Muscle layer of duodenum (tissue), 2 donors: ENCODE measurements around the gene AGBL4.
"Not testable (repeated sequence)": the region's sequence is repeated elsewhere in the genome, so short reads cannot be mapped to it uniquely, and the experiment has no call there.

Experiments used
- H3K27ac ChIP-seq: one replicate; pipeline ENCODE4 v1.7.0; 2013; ENCODE audit warnings: mild to moderate bottlenecking, low read length
- H3K27me3 ChIP-seq: one replicate; pipeline ENCODE4 v1.7.0; 2013; ENCODE audit warnings: low read depth, mild to moderate bottlenecking, control low read depth, low read length
- H3K36me3 ChIP-seq, 2 donors: one replicate each; pipeline ENCODE4 v1.7.0; 2013; ENCODE audit warnings: low read length in 2 of 2, control low read depth in 1 of 2, mild to moderate bottlenecking in 1 of 2; ENCODE audit not compliant: insufficient read depth in 2 of 2, control insufficient read depth in 1 of 2
- H3K4me1 ChIP-seq, 2 donors: one replicate each; pipeline ENCODE4 v1.7.0; 2013; ENCODE audit warnings: low read length in 2 of 2, mild to moderate bottlenecking in 2 of 2, control low read depth in 1 of 2, moderate library complexity in 1 of 2; ENCODE audit not compliant: insufficient read depth in 2 of 2, control insufficient read depth in 1 of 2
- H3K4me3 ChIP-seq, 2 donors: one replicate each; pipeline ENCODE4 v1.7.0; 2013; ENCODE audit warnings: low read length in 2 of 2, low read depth in 1 of 2, mild to moderate bottlenecking in 1 of 2
- H3K9me3 ChIP-seq, 2 donors: one replicate each; pipeline ENCODE4 v1.7.0; 2013; ENCODE audit warnings: low read length in 2 of 2, control low read depth in 1 of 2, mild to moderate bottlenecking in 1 of 2; ENCODE audit not compliant: control insufficient read depth in 1 of 2
- donor health status: healthy.

The AGBL4 gene

GRCh38 chr1:49302400-49302799 lies 721.4 kb downstream of the AGBL4 start:
- not testable (repeated sequence) for H3K4me1 ChIP-seq, H3K9me3 ChIP-seq, H3K4me3 ChIP-seq, H3K27ac ChIP-seq, H3K27me3 ChIP-seq, H3K36me3 ChIP-seq

- peaks cover 0 to 8% of the 10 kb centered on the region in 2 donors for H3K9me3 ChIP-seq
- H3K4me1 ChIP-seq = no peaks in the 10 kb centered on the region
- H3K4me3 ChIP-seq = no peak overlapping the region
- no peak overlapping the region for H3K27ac ChIP-seq
- no peaks in the 10 kb centered on the region for H3K36me3 ChIP-seq
- H3K27me3 ChIP-seq = no peaks in the 10 kb centered on the region
Observed at GRCh38 chr1:49298304-49298703, 725.5 kb downstream of the AGBL4 start.

- no peaks in the 10 kb centered on the region for H3K27me3 ChIP-seq
- no peak overlapping the region for H3K27ac ChIP-seq
- no peaks in the 10 kb centered on the region for H3K36me3 ChIP-seq
- peaks cover 0 to 7% of the 10 kb centered on the region in 2 donors for H3K9me3 ChIP-seq
- no peaks in the 10 kb centered on the region for H3K4me1 ChIP-seq
- H3K4me3 ChIP-seq = no peak overlapping the region
Observed at GRCh38 chr1:49297783-49298182, 726.0 kb downstream of the AGBL4 start.

DNA sequence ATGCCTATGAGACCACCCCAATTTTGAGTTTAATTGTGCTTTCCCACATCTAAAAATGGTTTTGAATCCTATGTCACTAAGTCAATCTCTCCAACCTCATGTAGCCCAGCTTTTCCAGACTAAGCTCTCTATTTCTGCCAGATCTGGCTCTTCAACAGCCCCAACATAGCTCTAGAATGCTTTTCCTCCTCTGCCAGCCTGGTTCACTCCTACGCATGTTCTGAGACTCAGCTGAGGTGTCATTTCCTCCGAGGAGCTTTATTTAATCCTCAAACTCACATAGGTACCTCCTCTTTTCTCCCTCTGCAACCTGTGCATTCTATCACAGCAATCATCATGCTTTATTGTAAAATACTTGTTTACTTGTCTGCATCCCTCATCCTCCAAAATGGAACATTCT lies 729.2 kb downstream of the AGBL4 start:
- Histone ChIP-seq H3K27me3 (no peaks in the 10 kb centered on the region), H3K9me3 (peaks cover 0 to 8% of the 10 kb centered on the region in 2 donors), H3K27ac (no peak overlapping the region), H3K4me1 (no peaks in the 10 kb centered on the region), H3K4me3 (no peak overlapping the region), H3K36me3 (no peaks in the 10 kb centered on the region)

GRCh38 chr1:49293016-49293415 lies 730.7 kb downstream of the AGBL4 start:
- Histone ChIP-seq H3K36me3 (no peaks in the 10 kb centered on the region), H3K9me3 (peaks cover 0 to 8% of the 10 kb centered on the region in 2 donors), H3K4me1 (no peaks in the 10 kb centered on the region), H3K27me3 (no peaks in the 10 kb centered on the region), H3K27ac (no peak overlapping the region), H3K4me3 (no peak overlapping the region)

GRCh38 chr1:49257211-49258049 lies 766.3 kb downstream of the AGBL4 start:
- H3K36me3 ChIP-seq, H3K4me1 ChIP-seq, H3K9me3 ChIP-seq, H3K27me3 ChIP-seq, H3K4me3 ChIP-seq, H3K27ac ChIP-seq: not testable (repeated sequence)

DNA sequence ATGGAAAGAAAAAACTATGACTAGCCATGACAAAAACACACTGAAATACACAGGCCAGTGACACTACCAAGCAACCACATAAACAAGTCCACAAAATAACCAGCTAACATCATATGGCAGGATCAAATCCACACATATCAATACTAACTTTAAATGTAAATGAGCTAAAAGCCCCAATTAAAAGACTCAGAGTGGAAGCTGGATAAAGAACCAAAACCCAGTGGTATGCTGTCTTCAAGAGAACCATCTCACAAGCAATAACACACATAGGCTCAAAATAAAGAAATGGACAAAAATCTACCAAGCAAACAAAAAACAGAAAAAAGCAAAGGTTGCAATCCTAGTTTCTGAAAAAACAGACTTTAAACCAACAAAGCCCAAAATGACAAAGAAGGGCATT lies 770.8 kb downstream of the AGBL4 start:
- no peaks in the 10 kb centered on the region for H3K27me3 ChIP-seq
- no peaks in the 10 kb centered on the region for H3K36me3 ChIP-seq
- H3K9me3 ChIP-seq = peaks cover 3 to 9% of the 10 kb centered on the region in 2 donors
- H3K27ac ChIP-seq = no peak overlapping the region
- H3K4me1 ChIP-seq = no peaks in the 10 kb centered on the region
- no peak overlapping the region for H3K4me3 ChIP-seq

GRCh38 chr1:49251019-49251784 lies 772.6 kb downstream of the AGBL4 start:
- Histone ChIP-seq H3K36me3 (no peaks in the 10 kb centered on the region), H3K27me3 (no peaks in the 10 kb centered on the region), H3K4me1 (no peaks in the 10 kb centered on the region), H3K9me3 (peaks cover 3 to 9% of the 10 kb centered on the region in 2 donors), H3K4me3 (no peak overlapping the region), H3K27ac (no peak overlapping the region)

DNA sequence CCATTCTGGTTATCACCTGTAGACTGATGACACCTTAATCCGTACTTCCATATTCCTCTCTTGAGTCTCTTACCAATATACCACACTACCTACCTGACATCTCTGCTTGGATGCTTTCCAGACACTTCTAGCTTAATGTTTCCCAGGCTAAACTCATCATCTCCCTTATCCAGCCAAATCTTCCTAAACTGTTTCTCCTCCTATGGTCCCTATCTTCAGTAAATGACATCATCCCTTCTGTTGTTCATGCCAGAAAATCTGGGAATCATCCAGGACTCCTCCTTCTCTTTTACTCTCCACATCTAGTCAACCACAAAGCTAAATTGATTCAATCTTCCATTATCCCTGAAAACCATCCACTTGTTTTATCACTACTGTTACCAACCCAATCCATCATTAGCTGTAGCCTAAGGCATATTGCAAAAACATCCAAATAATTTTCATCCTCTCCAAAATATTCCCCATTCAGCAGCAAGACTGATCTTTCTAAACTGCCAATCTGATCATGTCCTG lies 783.0 kb downstream of the AGBL4 start:
- H3K9me3 ChIP-seq = peaks cover 0 to 3% of the 10 kb centered on the region in 2 donors
- no peak overlapping the region for H3K27ac ChIP-seq
- H3K4me1 ChIP-seq = no peaks in the 10 kb centered on the region
- H3K27me3 ChIP-seq = no peaks in the 10 kb centered on the region
- no peak overlapping the region for H3K4me3 ChIP-seq
- H3K36me3 ChIP-seq = no peaks in the 10 kb centered on the region

GRCh38 chr1:49234988-49235387 lies 788.8 kb downstream of the AGBL4 start:
- no peak overlapping the region for H3K4me3 ChIP-seq
- no peaks in the 10 kb centered on the region for H3K36me3 ChIP-seq
- H3K27me3 ChIP-seq = no peaks in the 10 kb centered on the region
- H3K9me3 ChIP-seq = peaks cover 0 to 3% of the 10 kb centered on the region in 2 donors
- no peak overlapping the region for H3K27ac ChIP-seq
- H3K4me1 ChIP-seq = no peaks in the 10 kb centered on the region

DNA sequence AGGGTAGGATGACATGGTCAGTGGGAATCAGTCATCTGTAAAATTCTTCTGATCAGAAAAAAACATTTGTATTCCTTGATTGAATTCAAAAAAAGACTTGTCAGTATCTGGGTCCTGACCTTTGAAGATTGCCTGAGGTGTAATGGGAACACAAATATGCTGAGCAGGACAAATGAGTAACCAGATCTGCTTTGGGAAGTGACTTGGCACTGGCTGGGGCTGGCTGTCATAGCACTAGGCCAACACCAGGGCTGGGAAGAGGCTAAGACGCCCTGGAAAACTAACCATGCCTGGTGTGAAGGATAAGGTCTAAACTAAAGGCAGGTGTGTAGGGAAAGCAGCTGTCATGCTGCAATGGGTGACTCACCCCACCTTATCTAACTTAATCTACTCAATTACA lies 794.2 kb downstream of the AGBL4 start:
- no peaks in the 10 kb centered on the region for H3K36me3 ChIP-seq
- no peaks in the 10 kb centered on the region for H3K27me3 ChIP-seq
- no peak overlapping the region for H3K27ac ChIP-seq
- no peak overlapping the region for H3K4me3 ChIP-seq
- no peaks in the 10 kb centered on the region for H3K9me3 ChIP-seq
- H3K4me1 ChIP-seq = no peaks in the 10 kb centered on the region
